HEK293 (cell line): ENCODE measurements around the gene RRP12.

Experiments
- CTCF ChIA-PET: fragments of 350-600 bp; formaldehyde crosslinking; extraction: SDS; loops from one replicate; lab custom pipeline; 2021; ENCODE audit warnings: antibody characterized with exemption; lab: Yijun Ruan, JAX
- POLR2A ChIA-PET: fragments of 300-600 bp; formaldehyde crosslinking; extraction: SDS; loops from one replicate; lab custom pipeline; 2020; ENCODE audit warnings: antibody characterized with exemption, inconsistent platforms; lab: Yijun Ruan, JAX
- H3K27ac ChIP-seq: fragments of 200-500 bp; sonication (Bioruptor generic); 2 replicates; pipeline ENCODE4 v1.5.1; 2014; ENCODE audit warnings: low read depth, low read length, control low read depth, inconsistent platforms; ENCODE audit errors: extremely low read depth
- H3K36me3 ChIP-seq, 2 experiments: fragments of 200-500 bp in 1 of 2; sonication (Bioruptor generic) in 1 of 2; 1 replicate in 1 of 2; 2 replicates in 1 of 2; pipeline ENCODE4 v1.5.1; 2014 to 2017; ENCODE audit warnings: inconsistent platforms in 2 of 2, low read length in 2 of 2; ENCODE audit not compliant: control insufficient read depth in 2 of 2, insufficient read depth in 1 of 2
- H3K4me1 ChIP-seq: fragments of 200-500 bp; sonication (Bioruptor generic); 2 replicates; pipeline ENCODE4 v1.5.1; 2014; ENCODE audit warnings: mild to moderate bottlenecking, low read length, inconsistent platforms; ENCODE audit not compliant: control insufficient read depth, insufficient read depth
- H3K4me3 ChIP-seq: 2 replicates; pipeline ENCODE4 v1.5.1; 2011; ENCODE audit warnings: low read depth, mild to moderate bottlenecking, control low read depth, low read length, moderate library complexity
- H3K9me3 ChIP-seq: fragments of 200-500 bp; sonication (Bioruptor generic); 2 replicates; pipeline ENCODE4 v1.5.1; 2014; ENCODE audit warnings: low read depth, low read length, inconsistent platforms; ENCODE audit not compliant: control insufficient read depth, insufficient read depth
- WT1 ChIP-seq: fragments of 450-650 bp; formaldehyde crosslinking; IDR thresholded peaks from 2 replicates; pipeline ENCODE4 v1.5.1; 2016; ENCODE audit warnings: missing biosample characterization, missing genetic modification characterization
- ZBTB11 ChIP-seq: fragments of 450-650 bp; formaldehyde crosslinking; conservative IDR thresholded peaks from 2 replicates; pipeline ENCODE4 v1.5.1; 2016; ENCODE audit warnings: low read depth, missing biosample characterization, missing genetic modification characterization
- ZNF146 ChIP-seq: fragments of 450-650 bp; formaldehyde crosslinking; IDR thresholded peaks from 2 replicates; pipeline ENCODE4 v1.5.1; 2016; ENCODE audit warnings: missing biosample characterization, missing genetic modification characterization
- ZNF18 ChIP-seq: fragments of 450-650 bp; formaldehyde crosslinking; IDR thresholded peaks from 2 replicates; pipeline ENCODE4 v1.5.1; 2016; ENCODE audit warnings: missing biosample characterization, missing genetic modification characterization
- ZNF26 ChIP-seq: fragments of 450-650 bp; formaldehyde crosslinking; IDR thresholded peaks from 2 replicates; pipeline ENCODE4 v1.5.1; 2016; ENCODE audit warnings: missing biosample characterization, missing genetic modification characterization
- ZNF274 ChIP-seq, 2 experiments: fragments of 200-500 bp in 1 of 2; fragments of 450-650 bp in 1 of 2; sonication (Bioruptor generic) in 1 of 2; formaldehyde crosslinking in 1 of 2; IDR thresholded peaks; 2 replicates each; pipeline versions ENCODE4 v1.5.1 to v1.6.1; 2014 to 2016; ENCODE audit warnings: borderline replicate concordance in 1 of 2, inconsistent platforms in 1 of 2, low read length in 1 of 2, missing biosample characterization in 1 of 2, missing genetic modification characterization in 1 of 2
- ZNF362 ChIP-seq: fragments of 450-650 bp; formaldehyde crosslinking; IDR thresholded peaks from 2 replicates; pipeline ENCODE4 v1.5.1; 2016; ENCODE audit warnings: missing biosample characterization, missing genetic modification characterization
- ZNF510 ChIP-seq: fragments of 450-650 bp; formaldehyde crosslinking; IDR thresholded peaks from 2 replicates; pipeline ENCODE4 v1.5.1; 2018; ENCODE audit warnings: mild to moderate bottlenecking, missing genetic modification characterization, missing biosample characterization; ENCODE audit not compliant: insufficient replicate concordance
- ZNF585B ChIP-seq: fragments of 450-650 bp; formaldehyde crosslinking; IDR thresholded peaks from 2 replicates; pipeline ENCODE4 v1.5.1; 2016; ENCODE audit warnings: missing biosample characterization, missing genetic modification characterization
- ZNF677 ChIP-seq: fragments of 450-650 bp; IDR thresholded peaks from 2 replicates; pipeline ENCODE4 v1.5.0; 2018; ENCODE audit warnings: missing biosample characterization, mild to moderate bottlenecking, missing genetic modification characterization, moderate library complexity
- ZNF701 ChIP-seq: fragments of 450-650 bp; formaldehyde crosslinking; IDR thresholded peaks from 2 replicates; pipeline ENCODE4 v1.5.1; 2016; ENCODE audit warnings: missing biosample characterization, missing genetic modification characterization
- ZNF843 ChIP-seq: fragments of 450-650 bp; formaldehyde crosslinking; IDR thresholded peaks from 2 replicates; pipeline ENCODE4 v1.5.1; 2016; ENCODE audit warnings: missing biosample characterization, missing genetic modification characterization

The RRP12 gene

GRCh38 chr10:97362310-97363033, 38.7 kb downstream of the RRP12 start:
- POLR2A ChIA-PET: no interaction called here
- CTCF ChIA-PET: no interaction called here
- Histone ChIP-seq H3K4me3 (no peak overlapping the region), H3K4me1 (no peaks in the 10 kb centered on the region), H3K9me3 (no peaks in the 10 kb centered on the region), H3K27ac (no peak overlapping the region), H3K36me3 (peaks cover 6 to 74% of the 10 kb centered on the region in 2 experiments)
- TF ChIP-seq ZBTB11 (tag by site-specific recombination) (no peak), ZNF510 (tag by site-specific recombination) (no peak), ZNF26 (no peak)

- POLR2A ChIA-PET: no interaction called here
- H3K36me3 ChIP-seq: peaks cover 6 to 73% of the 10 kb centered on the region in 2 experiments
Measured at GRCh38 chr10:97361537-97361901, 39.6 kb downstream of the RRP12 start.

GRCh38 chr10:97360705-97361536, 40.2 kb downstream of the RRP12 start:
- H3K4me3 ChIP-seq: no peak overlapping the region
- ChIA-PET CTCF (interaction anchor here (0.8 to 1.5 kb wide), 2 partner anchors 10 to 83 kb away, joined by 3 to 4 read pairs; no protein-coding TSS in a partner anchor), POLR2A (no interaction called here)
- H3K4me1 ChIP-seq: no peaks in the 10 kb centered on the region
- peaks cover 6 to 73% of the 10 kb centered on the region in 2 experiments for H3K36me3 ChIP-seq
- H3K9me3 ChIP-seq: no peaks in the 10 kb centered on the region
- TF ChIP-seq WT1: no peak
- TF ChIP-seq ZNF146 (tag by site-specific recombination): no peak
- TF ChIP-seq ZNF274 (IDR thresholded peaks at IDR 0.05; ENCODE audit: low read length): no peak
- TF ChIP-seq ZNF274 (tag by site-specific recombination; IDR thresholded peaks at IDR 0.05; ENCODE audit: borderline replicate concordance): no peak
- TF ChIP-seq, all 188 proteins: peak for 0
- H3K27ac ChIP-seq: no peak overlapping the region

More at GRCh38 chr10:97361537-97361901, 39.6 kb downstream of the RRP12 start:
- Histone ChIP-seq H3K9me3 (no peaks in the 10 kb centered on the region), H3K4me1 (no peaks in the 10 kb centered on the region), H3K27ac (no peak overlapping the region), H3K4me3 (no peak overlapping the region)
- TF ChIP-seq ZNF585B (no peak), ZNF843 (tag by site-specific recombination) (no peak), ZNF677 (tag by site-specific recombination) (no peak), ZNF701 (tag by site-specific recombination) (no peak), ZNF18 (tag by site-specific recombination) (no peak), ZNF362 (tag by site-specific recombination) (no peak)
- CTCF ChIA-PET: interaction anchor here (1.5 kb wide), 1 partner anchor 83 kb away, joined by 4 read pairs; no protein-coding TSS in a partner anchor
